ENCODE data around the gene TRIM72. TPM values are rescaled to one million over a fixed set of nuclear protein-coding genes. Genes with fewer than 3 reads are reported as not detected.

Gene TRIM72
- total RNA-seq, 4 donors from 2014 or later = under 0.01 to 0.84 TPM; not detected in 2

GRCh38 chr16:31206776-31207175, 7.1 kb upstream of the TRIM72 start:
- no peak for TF ChIP-seq POLR2A (IDR thresholded peaks at IDR 0.05; ENCODE audit: low read depth)
- no peak for TF ChIP-seq POLR2AphosphoS5 (IDR thresholded peaks at IDR 0.05)
- TF ChIP-seq EP300 (IDR thresholded peaks at IDR 0.05) = no peak
- no peak for TF ChIP-seq CTCF (IDR thresholded peaks at IDR 0.05)
- no peak overlapping the region for H3K27ac ChIP-seq (replicated peaks in 1 of 4)
- H3K4me1 ChIP-seq = peaks cover 4 to 20% (median 19%) of the 10 kb centered on the region in 4 donors
- no peak overlapping the region for H3K4me3 ChIP-seq
- H3K9me3 ChIP-seq = no peaks in the 10 kb centered on the region
- no peak for DNase-seq (ENCODE audit: extremely low spot score)
- H3K36me3 ChIP-seq = no peaks in the 10 kb centered on the region
- intact Hi-C loops (cut with DNase I) = no loop called here
- peaks cover 0 to 35% (median 2%) of the 10 kb centered on the region in 4 donors for H3K27me3 ChIP-seq
- WGBS = 64% methylated on average over 5 of the region's 6 CpGs

GRCh38 chr16:31213342-31213741, 577 bp upstream of the TRIM72 start:
- no peak for DNase-seq (ENCODE audit: extremely low spot score)
- TF ChIP-seq POLR2A (IDR thresholded peaks at IDR 0.05; ENCODE audit: low read depth) = no peak
- no peak for TF ChIP-seq CTCF (IDR thresholded peaks at IDR 0.05)
- Histone ChIP-seq H3K4me3 (no peak overlapping the region), H3K4me1 (peaks cover 25 to 29% (median 28%) of the 10 kb centered on the region in 4 donors), H3K27me3 (peaks cover 0 to 61% (median 34%) of the 10 kb centered on the region in 4 donors), H3K36me3 (no peaks in the 10 kb centered on the region), H3K9me3 (no peaks in the 10 kb centered on the region), H3K27ac (replicated peaks in 1 of 4) (no peak overlapping the region)
- intact Hi-C loops (cut with DNase I) = no loop called here
- WGBS = 78% methylated on average over 1 of the region's 1 CpG

- no CpG with 5 or more reads among the region's 58 CpGs for WGBS
- Histone ChIP-seq H3K4me3 (peak overlapping the region; percentile 45 to 62 (median 50)), H3K36me3 (no peaks in the 10 kb centered on the region), H3K27me3 (peaks cover 0 to 75% (median 42%) of the 10 kb centered on the region in 4 donors), H3K9me3 (no peaks in the 10 kb centered on the region), H3K4me1 (peaks cover 25 to 29% (median 28%) of the 10 kb centered on the region in 4 donors), H3K27ac (replicated peaks in 1 of 4) (no peak overlapping the region)
- intact Hi-C loops (cut with DNase I) = no loop called here
- DNase-seq (ENCODE audit: extremely low spot score) = no peak
- TF ChIP-seq CTCF (IDR thresholded peaks at IDR 0.05) (no peak), EP300 (IDR thresholded peaks at IDR 0.05) (no peak), POLR2A (IDR thresholded peaks at IDR 0.05; ENCODE audit: low read depth) (no peak), POLR2AphosphoS5 (IDR thresholded peaks at IDR 0.05) (no peak)
Observed at GRCh38 chr16:31214708-31215286, 878 bp downstream of the TRIM72 start.

DNA sequence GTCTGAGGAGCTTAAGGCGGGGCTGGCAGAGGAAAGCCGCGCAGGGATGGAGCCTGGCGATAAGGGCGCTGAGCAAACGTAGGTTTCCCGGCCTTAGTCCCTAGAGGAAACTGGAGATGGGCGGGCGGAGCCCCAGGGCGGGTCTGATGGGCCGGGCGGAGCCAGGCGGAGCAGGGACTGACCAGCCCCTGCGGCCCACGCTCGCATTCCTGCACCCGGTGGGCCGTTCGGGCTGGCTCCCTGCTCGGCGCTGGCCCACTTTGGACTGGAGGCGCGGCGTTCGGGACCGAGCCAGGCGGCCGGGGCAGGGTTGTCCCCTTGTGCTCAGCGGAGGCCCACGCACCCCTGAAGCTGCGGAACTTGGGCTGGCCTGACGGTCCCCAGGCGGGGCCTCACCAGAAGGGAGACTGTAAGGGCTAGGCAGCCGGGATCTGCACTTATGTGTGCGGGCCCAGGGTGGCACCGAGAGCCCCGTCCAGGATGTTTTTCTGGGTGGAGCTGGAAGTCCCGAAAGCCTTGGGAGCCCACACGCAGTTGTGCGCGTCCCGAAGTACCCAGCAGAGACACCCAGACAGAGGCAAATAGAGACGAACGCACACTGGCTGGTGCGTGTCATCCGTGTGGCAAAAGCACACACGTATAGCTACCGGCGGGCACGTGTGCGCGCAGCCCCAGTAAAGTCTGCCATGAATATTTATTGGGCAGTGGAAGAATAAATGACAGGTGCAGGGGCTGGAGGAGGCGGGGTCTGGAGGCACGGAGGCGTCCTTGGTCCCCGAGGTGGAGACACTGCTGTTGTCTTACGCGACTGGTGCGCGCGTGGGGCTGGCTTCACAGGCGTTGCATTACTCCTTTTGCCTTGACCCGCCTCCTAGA, 1.6 kb downstream of the TRIM72 start:
- no peak for DNase-seq (ENCODE audit: extremely low spot score)
- H3K4me3 ChIP-seq = peak overlapping the region; percentile 45 to 62 (median 50)
- H3K9me3 ChIP-seq = no peaks in the 10 kb centered on the region
- WGBS = 1% methylated on average over 27 of the region's 63 CpGs
- no peak overlapping the region for H3K27ac ChIP-seq (replicated peaks in 1 of 4)
- peaks cover 25 to 29% (median 28%) of the 10 kb centered on the region in 4 donors for H3K4me1 ChIP-seq
- TF ChIP-seq CTCF (IDR thresholded peaks at IDR 0.05) (no peak), POLR2A (IDR thresholded peaks at IDR 0.05; ENCODE audit: low read depth) (peak; percentile 23)
- H3K27me3 ChIP-seq = peaks cover 0 to 83% (median 44%) of the 10 kb centered on the region in 4 donors
- H3K36me3 ChIP-seq = no peaks in the 10 kb centered on the region
- intact Hi-C loops (cut with DNase I) = no loop called here
